GM15510 (cell line): ENCODE results near the gene NEGR1.

Experiments used
- POLR2A ChIP-seq: IDR thresholded peaks from 3 replicates; pipeline ENCODE4 v1.6.1; 2011; ENCODE audit warnings: borderline replicate concordance; ENCODE audit not compliant: insufficient read length; ENCODE audit errors: extremely low read depth

Gene NEGR1

DNA sequence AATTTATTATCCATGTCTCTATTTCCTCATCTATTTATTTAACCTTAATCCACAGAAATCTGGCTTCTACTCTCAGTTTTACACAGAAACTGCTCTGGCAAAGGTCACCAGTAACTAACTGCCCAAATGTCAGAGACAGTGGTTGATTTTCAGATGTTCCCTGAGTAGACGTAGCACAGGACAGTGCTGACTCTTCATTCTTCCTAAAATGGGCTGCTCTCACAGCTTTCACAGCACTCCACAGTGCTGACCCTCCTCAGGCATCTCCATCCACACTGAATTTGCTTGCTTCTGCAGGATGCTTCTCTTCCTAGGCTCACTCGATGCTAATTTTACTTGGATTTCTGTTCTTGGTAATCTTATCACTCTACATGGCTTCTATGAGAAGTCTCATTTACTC is 693.3 kb downstream of the NEGR1 start:
- TF ChIP-seq POLR2A = no peak

DNA sequence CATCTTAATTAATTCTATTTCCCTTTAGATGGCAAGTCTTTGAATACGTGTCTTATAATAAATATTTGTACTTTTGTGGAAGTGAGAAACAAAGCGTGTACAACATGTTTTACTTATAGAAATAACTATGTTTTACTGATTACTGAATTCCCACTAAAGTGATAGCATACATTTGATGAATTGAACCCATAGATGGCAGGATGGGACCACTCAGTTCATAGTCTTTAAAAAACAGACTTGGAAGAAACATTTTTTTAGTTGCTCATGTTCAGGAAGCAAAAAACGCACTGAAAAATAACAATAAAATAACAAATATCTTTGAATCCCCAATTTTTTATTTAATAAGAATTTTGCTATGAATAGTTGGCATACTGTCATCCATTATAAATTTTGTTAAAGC is 694.4 kb downstream of the NEGR1 start:
- TF ChIP-seq POLR2A = no peak

DNA sequence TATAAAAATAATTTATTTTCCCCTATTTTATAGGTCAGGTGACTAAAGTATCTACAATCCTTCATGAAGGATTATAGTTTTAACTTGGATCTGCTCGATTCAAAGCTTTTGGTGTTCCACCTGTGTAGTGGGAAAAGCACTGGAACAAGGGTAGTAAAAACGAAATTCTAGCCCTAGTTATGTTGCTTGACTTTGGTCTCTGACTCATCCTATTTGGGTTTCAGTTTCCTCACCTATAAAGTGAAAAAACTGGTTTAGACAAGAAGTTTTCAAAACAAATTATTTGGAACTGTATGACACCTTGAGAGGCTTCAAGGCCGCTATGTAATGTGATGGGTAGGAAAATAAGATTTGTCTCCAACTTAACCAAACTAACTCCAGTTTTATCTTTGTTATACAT is 696.3 kb downstream of the NEGR1 start:
- TF ChIP-seq POLR2A = no peak

- no peak for TF ChIP-seq POLR2A
Measured at GRCh38 chr1:71583756-71584155, 698.6 kb downstream of the NEGR1 start.

DNA sequence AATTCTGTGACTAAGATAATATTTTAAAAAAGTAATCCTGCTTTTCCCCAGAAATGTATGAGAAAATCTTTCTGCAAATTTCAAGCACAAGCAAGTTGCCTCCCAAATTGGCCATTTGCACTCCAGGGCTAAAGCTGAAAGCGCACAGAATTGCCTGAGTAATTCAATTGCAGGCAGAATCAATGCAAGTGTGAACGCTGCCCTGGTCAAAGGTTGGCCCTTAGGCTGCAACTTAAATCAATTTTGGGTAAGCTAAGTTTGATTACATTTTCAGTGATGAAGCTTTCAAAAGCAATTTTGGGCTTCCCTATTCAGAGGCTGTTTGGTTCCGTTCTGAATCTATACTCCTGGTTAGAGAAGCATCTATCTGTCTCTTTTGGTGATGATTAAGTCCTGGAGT is 699.7 kb downstream of the NEGR1 start:
- TF ChIP-seq POLR2A = no peak

DNA sequence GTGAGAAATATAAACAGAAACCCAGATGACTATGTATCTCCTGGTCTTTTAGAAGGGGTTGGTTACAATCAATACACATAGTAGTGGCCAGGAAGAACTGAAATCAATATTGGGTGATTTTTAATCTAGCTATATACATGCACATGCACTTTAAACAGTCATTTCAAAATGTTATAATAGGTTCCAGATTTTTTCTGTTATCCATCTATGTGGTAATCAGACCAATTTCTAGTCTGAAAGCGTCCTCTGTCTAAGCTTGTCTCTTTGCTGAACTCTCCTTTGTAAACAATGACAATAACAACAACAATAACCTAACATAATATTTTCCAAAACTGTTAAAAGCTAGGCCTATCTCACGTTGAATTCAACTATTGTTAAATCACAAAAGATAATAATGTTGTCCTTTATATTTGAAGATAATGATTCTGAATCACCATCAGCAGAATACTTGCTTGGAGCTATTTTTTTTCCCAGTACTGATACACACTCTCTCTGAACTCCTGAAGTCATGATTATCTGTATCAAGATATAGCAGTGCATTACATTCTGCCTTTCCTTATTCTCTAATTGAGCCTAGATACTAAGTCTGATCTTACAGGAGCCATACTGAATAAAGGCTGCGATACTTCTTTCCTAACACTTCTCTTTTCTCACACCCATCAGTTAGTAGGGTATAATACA is 704.7 kb downstream of the NEGR1 start:
- no peak for TF ChIP-seq POLR2A

- no peak for TF ChIP-seq POLR2A
Measured at GRCh38 chr1:71572038-71572437, 710.3 kb downstream of the NEGR1 start.

GRCh38 chr1:71566413-71566812 is 715.9 kb downstream of the NEGR1 start:
- no peak for TF ChIP-seq POLR2A

- TF ChIP-seq POLR2A = no peak
Measured at GRCh38 chr1:71565831-71566230, 716.5 kb downstream of the NEGR1 start.

DNA sequence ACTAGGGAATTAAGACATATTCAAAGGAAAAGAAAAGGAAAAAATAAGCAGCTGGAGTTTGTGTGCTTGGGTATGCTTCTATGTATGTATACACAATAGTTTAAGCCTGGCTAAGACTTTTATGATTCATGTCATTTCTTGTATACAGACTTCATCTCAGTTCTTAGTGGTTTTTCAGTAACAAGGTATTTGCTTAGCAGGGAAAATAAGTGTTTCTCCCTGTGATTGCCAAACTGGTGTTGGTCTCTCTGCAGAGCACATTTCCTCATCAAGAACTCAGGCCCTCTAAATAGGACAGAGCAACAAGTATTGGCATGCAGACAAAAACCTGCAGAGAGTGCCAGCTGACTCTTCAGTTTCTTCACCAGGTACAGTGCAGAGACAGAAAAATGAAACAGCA is 717.1 kb downstream of the NEGR1 start:
- TF ChIP-seq POLR2A = no peak

- no peak for TF ChIP-seq POLR2A
Measured at GRCh38 chr1:71562298-71562697, 720.0 kb downstream of the NEGR1 start.

- no peak for TF ChIP-seq POLR2A
Measured at GRCh38 chr1:71561729-71562128, 720.6 kb downstream of the NEGR1 start.

- no peak for TF ChIP-seq POLR2A
Measured at GRCh38 chr1:71561206-71561605, 721.1 kb downstream of the NEGR1 start.

DNA sequence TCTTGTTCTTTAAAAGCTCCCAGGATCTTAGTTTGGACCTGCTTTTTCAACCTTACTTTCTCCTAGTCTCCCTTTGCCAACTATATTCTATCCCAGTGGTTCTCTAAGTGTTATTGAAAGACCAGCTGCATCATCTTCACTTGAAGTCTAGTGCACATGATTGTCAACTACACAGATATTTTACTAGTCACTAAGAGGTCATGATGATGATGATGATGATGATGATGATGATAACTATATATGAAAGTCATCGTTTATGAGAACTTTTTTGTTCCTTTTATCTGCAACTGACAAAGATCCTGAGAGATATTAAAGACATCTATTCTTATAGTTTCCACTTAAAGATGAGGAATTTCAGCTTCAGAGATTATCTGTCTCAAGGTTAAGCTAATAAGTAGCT is 722.5 kb downstream of the NEGR1 start:
- no peak for TF ChIP-seq POLR2A

- TF ChIP-seq POLR2A = no peak
Measured at GRCh38 chr1:71557138-71557537, 725.2 kb downstream of the NEGR1 start.

GRCh38 chr1:71548398-71548890 is 733.9 kb downstream of the NEGR1 start:
- no peak for TF ChIP-seq POLR2A

DNA sequence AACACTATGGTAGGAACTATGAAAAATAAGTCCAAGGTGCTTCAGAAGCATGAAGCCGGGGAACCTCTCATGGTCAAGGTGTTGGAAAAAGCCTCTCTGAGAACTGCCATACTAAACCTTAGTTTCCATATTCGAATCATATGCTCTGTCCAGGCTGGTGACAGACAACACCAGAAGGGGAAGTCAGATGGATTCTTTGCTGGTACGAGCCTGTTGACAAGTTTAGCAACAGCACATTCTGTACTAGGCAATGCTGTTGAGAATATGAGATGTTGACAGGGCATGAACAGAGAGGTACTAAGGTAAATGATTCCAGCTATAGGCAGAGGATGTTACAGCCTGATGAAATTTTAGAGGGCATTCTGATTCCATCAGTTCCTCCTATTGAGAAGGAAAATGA is 740.2 kb downstream of the NEGR1 start:
- no peak for TF ChIP-seq POLR2A
